ENCODE measurements around the gene CA10. TPM values are rescaled to one million over a fixed set of nuclear protein-coding genes. Genes with fewer than 3 reads are reported as not detected.

The CA10 gene
- total RNA-seq, 4 donors from 2014 or later, result not detected

DNA sequence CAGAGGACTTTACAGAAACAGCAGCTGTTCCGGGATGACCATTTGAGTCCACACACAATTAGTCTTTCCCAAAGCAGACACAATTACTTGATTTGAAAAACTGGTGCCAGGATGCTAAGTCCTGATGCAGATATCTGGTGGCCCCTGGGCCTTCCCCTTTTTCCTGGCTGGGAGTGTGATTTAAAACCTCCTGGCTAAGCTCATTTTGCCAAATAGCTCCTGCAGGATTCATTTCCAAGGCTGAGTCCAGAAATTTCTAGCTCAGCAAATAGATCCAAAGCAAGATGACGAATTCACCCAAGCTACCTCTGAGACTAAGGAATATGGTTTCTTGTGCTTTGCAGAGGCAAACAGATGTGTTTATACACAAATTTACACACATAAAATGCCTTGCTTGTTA, 422.2 kb downstream of the CA10 start:
- no peak overlapping the region for H3K4me3 ChIP-seq
- TF ChIP-seq EP300 (IDR thresholded peaks at IDR 0.05) (no peak), POLR2AphosphoS5 (IDR thresholded peaks at IDR 0.05) (no peak), POLR2A (IDR thresholded peaks at IDR 0.05) (no peak)
- TF ChIP-seq, protein P1, sequence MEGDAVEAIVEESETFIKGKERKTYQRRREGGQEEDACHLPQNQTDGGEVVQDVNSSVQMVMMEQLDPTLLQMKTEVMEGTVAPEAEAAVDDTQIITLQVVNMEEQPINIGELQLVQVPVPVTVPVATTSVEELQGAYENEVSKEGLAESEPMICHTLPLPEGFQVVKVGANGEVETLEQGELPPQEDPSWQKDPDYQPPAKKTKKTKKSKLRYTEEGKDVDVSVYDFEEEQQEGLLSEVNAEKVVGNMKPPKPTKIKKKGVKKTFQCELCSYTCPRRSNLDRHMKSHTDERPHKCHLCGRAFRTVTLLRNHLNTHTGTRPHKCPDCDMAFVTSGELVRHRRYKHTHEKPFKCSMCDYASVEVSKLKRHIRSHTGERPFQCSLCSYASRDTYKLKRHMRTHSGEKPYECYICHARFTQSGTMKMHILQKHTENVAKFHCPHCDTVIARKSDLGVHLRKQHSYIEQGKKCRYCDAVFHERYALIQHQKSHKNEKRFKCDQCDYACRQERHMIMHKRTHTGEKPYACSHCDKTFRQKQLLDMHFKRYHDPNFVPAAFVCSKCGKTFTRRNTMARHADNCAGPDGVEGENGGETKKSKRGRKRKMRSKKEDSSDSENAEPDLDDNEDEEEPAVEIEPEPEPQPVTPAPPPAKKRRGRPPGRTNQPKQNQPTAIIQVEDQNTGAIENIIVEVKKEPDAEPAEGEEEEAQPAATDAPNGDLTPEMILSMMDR (IDR thresholded peaks at IDR 0.05), result no peak
- H3K36me3 ChIP-seq, result no peaks in the 10 kb centered on the region
- H3K27ac ChIP-seq, result no peak overlapping the region
- WGBS, 2 donors (ENCODE audit: low coverage in 1 of 2), result 73 to 81% methylated on average over 2 of the region's 2 CpGs
- H3K9me3 ChIP-seq, result no peaks in the 10 kb centered on the region
- no peaks in the 10 kb centered on the region for H3K4me1 ChIP-seq
- no peak for ATAC-seq
- H3K27me3 ChIP-seq, result no peaks in the 10 kb centered on the region

DNA sequence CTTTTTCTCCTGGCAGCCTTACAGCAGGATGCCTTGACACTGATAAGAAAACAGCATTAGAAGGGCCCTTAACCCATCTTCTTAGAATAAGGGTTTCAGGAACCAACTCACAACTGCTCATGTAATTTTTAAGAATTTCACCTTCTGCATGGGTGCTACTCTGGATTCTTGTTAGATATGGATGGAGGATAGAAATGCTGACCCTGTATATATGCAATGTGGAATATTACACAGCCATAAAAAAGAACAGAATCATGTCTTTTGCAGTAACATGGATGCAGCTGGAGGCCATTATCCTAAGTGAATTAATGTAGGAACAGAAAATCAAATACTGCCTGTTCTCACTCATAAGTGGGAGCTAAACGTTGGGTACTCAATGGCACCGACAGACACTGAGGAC, 423.5 kb downstream of the CA10 start:
- Histone ChIP-seq H3K4me3 (no peak overlapping the region), H3K36me3 (no peaks in the 10 kb centered on the region)

DNA sequence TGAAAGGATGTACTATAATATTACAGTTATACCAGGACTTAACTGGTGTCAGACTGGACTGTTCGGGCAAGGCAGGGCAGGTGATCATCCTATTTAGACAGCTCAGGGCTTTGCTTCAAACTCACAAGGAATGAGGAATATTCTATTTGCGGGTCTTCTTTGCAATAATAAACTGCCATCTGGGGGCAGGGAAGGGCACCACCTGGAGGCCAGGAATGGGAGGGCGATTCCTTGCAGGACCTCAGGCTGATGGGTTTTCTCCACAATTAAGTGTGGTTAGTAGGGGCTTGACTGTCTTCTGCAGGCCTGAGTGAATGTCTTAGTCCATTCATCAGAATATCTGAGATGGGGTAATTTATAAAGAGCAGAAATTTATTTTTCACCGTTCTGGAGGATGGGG, 424.1 kb downstream of the CA10 start:
- TF ChIP-seq POLR2AphosphoS5 (IDR thresholded peaks at IDR 0.05) (no peak), EP300 (IDR thresholded peaks at IDR 0.05) (no peak), POLR2A (IDR thresholded peaks at IDR 0.05) (no peak)
- TF ChIP-seq, protein P1 (IDR thresholded peaks at IDR 0.05), result peak in 2 of 4 experiments; percentile 46 to 56
- no peaks in the 10 kb centered on the region for H3K36me3 ChIP-seq
- no peak overlapping the region for H3K27ac ChIP-seq
- no peaks in the 10 kb centered on the region for H3K4me1 ChIP-seq
- no peaks in the 10 kb centered on the region for H3K9me3 ChIP-seq
- no peaks in the 10 kb centered on the region for H3K27me3 ChIP-seq
- ATAC-seq, result no peak
- 77 to 92% methylated on average over 2 to 3 of the region's 4 CpGs for WGBS, 2 donors (ENCODE audit: low coverage in 1 of 2)
- H3K4me3 ChIP-seq, result no peak overlapping the region

More for the DNA sequence above, 423.5 kb downstream of the CA10 start:
- H3K27ac ChIP-seq, result no peak overlapping the region
- WGBS, 2 donors (ENCODE audit: low coverage in 1 of 2), result 95 to 100% methylated on average over 2 of the region's 2 CpGs
- H3K9me3 ChIP-seq, result no peaks in the 10 kb centered on the region
- no peak for ATAC-seq
- TF ChIP-seq POLR2A (IDR thresholded peaks at IDR 0.05) (no peak), POLR2AphosphoS5 (IDR thresholded peaks at IDR 0.05) (no peak), EP300 (IDR thresholded peaks at IDR 0.05) (no peak)
- TF ChIP-seq, protein P1 (IDR thresholded peaks at IDR 0.05), result no peak
- H3K27me3 ChIP-seq, result no peaks in the 10 kb centered on the region
- H3K4me1 ChIP-seq, result no peaks in the 10 kb centered on the region

DNA sequence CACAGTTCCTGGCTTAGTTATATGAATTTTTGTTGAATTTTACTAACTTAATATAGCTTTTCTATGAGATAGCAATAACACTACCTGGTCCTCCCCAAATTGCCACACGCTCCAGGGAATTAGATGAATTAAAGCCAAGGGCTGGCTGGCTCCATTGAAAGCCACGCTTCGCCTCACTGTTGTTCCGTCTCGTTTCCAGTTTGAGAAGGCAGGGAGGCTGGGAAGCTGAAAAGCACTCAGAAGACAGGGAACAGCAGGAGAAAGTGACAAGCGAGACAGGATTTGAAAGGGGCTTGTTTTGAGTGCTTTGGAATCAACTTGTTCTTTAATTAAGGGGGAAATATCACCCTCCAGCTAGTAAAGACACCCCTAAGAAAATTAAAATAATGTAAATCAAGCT, 425.3 kb downstream of the CA10 start:
- TF ChIP-seq POLR2A (IDR thresholded peaks at IDR 0.05), result no peak
- TF ChIP-seq, protein P1 (IDR thresholded peaks at IDR 0.05), result no peak
- no peak for TF ChIP-seq POLR2AphosphoS5 (IDR thresholded peaks at IDR 0.05)
- no peak for TF ChIP-seq EP300 (IDR thresholded peaks at IDR 0.05)
- 78 to 89% methylated on average over 3 to 5 of the region's 6 CpGs for WGBS, 2 donors (ENCODE audit: low coverage in 1 of 2)
- H3K9me3 ChIP-seq, result no peaks in the 10 kb centered on the region

DNA sequence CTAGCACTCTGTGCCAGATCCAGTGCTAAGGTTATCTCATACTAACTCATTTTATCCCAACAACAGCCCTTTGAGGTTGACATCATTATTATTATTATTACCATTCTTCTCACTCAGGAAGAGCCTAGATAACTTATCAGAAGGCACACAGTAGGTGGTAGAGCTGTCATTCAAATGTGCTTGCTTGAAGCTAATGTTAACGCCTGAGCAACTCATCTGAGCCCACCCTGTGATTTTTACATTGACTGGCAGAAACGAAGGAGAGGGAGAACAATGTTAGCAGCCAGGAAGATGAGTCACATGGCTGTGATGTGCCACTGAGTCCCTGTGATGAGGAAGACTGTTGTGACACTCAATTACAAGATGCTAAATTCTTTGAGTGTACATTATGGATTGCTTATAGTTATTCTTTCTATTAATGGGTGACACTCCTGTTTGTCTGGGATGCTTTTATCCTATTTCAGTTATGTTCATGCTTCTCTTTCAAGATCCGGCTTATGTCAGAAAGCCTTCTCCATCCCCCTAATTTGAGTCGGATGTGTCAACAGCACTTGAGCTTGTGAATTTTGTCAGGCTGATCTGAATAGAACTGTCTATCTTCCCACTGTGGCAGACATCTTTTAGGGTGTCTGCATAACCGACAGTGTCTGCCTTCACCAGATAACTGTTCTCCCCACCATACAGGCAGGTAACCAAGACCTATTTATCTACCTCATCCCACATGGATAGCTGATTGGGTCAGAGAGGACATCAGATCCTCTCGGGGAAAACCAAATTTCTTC, 426.4 kb downstream of the CA10 start:
- no peak overlapping the region for H3K27ac ChIP-seq
- no peaks in the 10 kb centered on the region for H3K27me3 ChIP-seq
- no peaks in the 10 kb centered on the region for H3K9me3 ChIP-seq
- no peak for ATAC-seq
- no peak overlapping the region for H3K4me3 ChIP-seq
- 59 to 61% methylated on average over 3 to 6 of the region's 6 CpGs for WGBS, 2 donors (ENCODE audit: low coverage in 1 of 2)
- no peaks in the 10 kb centered on the region for H3K4me1 ChIP-seq
- TF ChIP-seq POLR2A (IDR thresholded peaks at IDR 0.05) (no peak), EP300 (IDR thresholded peaks at IDR 0.05) (no peak), POLR2AphosphoS5 (IDR thresholded peaks at IDR 0.05) (no peak)
- TF ChIP-seq, protein P1 (IDR thresholded peaks at IDR 0.05), result no peak
- H3K36me3 ChIP-seq, result no peaks in the 10 kb centered on the region

More for the DNA sequence above, 425.3 kb downstream of the CA10 start:
- Histone ChIP-seq H3K4me3 (no peak overlapping the region), H3K4me1 (no peaks in the 10 kb centered on the region), H3K27me3 (no peaks in the 10 kb centered on the region), H3K27ac (no peak overlapping the region), H3K36me3 (no peaks in the 10 kb centered on the region)
- no peak for ATAC-seq

All from gastroesophageal sphincter (tissue), 4 donors.